Myometrial cell (primary cell): ENCODE results near the gene IL18R1. TPM values are rescaled to one million over a fixed set of nuclear protein-coding genes. Genes with fewer than 3 reads are reported as not detected.

Source experiments
- total RNA-seq: library from RNA; depleted of rRNA; stranded (reverse); fragments of >200 nt; gene quantifications from 2 replicates; pipeline ENCODE4 v1.2.3, GENCODE V29; 2015

IL18R1 gene, protein sequence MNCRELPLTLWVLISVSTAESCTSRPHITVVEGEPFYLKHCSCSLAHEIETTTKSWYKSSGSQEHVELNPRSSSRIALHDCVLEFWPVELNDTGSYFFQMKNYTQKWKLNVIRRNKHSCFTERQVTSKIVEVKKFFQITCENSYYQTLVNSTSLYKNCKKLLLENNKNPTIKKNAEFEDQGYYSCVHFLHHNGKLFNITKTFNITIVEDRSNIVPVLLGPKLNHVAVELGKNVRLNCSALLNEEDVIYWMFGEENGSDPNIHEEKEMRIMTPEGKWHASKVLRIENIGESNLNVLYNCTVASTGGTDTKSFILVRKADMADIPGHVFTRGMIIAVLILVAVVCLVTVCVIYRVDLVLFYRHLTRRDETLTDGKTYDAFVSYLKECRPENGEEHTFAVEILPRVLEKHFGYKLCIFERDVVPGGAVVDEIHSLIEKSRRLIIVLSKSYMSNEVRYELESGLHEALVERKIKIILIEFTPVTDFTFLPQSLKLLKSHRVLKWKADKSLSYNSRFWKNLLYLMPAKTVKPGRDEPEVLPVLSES
- total RNA-seq: 0.53 and 0.58 TPM in 2 replicates

DNA sequence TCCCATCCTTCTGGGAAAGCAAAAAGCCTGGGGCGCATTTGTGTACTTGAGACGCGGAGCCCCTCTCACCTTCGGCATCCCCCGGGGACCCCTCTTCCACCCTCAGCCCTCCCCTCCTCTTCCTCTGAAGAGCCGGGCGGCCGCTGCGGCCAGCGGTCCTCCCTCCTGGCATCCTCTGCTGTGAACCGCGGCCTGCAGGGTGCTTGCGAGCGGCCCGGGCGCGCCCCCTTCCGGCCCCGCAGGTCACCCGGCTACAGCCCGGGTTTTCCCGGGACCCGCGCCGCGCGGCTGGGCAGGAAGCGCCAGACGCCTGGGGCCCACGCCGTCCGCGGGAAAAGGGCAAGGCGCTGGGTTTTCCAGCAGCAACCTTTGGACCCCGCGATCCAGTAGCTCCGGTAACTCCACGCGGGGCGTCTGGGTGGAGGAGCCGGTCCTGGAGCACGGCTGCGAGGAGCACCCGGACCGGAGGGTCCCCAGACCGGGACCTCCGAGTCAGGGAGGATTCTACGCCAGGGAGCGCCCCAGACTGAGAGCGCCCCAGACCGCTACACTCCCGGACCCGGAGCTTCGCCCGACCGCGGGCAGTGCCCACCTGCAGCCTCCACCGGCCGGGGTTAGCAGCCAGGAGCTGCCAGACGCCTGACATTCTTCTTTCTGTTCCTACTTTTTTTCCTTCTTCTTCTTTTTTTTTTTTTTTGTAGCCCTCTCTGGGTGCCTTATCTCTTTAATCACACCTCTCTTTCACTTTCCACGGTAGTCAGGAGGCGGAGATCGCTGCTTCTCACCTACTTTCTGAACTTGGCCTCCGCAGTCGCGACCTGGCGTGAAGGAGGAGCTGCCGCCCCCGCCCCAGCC is at the start of gene IL18R1:
Gene IL18R1 (plus strand): TSS at position 271 of the 855 bp plus-strand sequence. CDS start 6,865 bp downstream, outside the sequence.

GRCh38 chr2:102310964-102311640 is 44.5 kb upstream of the IL18R1 start, which contains the start of gene IL1RL1:
TSS of gene IL1RL1 (plus strand) at chr2:102311563. CDS start at chr2:102338265, 26,702 bp downstream.

GRCh38 chr2:102422910-102423309 is 67.3 kb downstream of the IL18R1 start, which contains the start of gene IL18RAP:
TSS of gene IL18RAP (plus strand) at chr2:102423160. CDS start at chr2:102423278, 118 bp downstream.

Other genes starting within 250 kb of the IL18R1 start
- 40.1 and 44.3 TPM in 2 replicates for gene IL1R1, start 213.1 kb upstream of the IL18R1 start, total RNA-seq
- 1.1 and 1.2 TPM in 2 replicates for gene IL1RL2, start 168.8 kb upstream of the IL18R1 start, total RNA-seq
- gene IL1RL1, start 44.2 kb upstream of the IL18R1 start, total RNA-seq: 0.29 and 2.5 TPM in 2 replicates
- not detected in 2 replicates for gene IL18RAP, start 67.4 kb downstream of the IL18R1 start, total RNA-seq
- not detected in 2 replicates for gene SLC9A4, start 117.4 kb downstream of the IL18R1 start, total RNA-seq